GM12873 (cell line): ENCODE measurements around the gene CTIF.

Source experiments
- CTCF ChIP-seq: IDR thresholded peaks from 2 replicates; pipeline ENCODE4 v1.5.1; 2012; ENCODE audit warnings: low read depth, mild to moderate bottlenecking, moderate library complexity, low read length, control low read depth; ENCODE audit not compliant: insufficient read depth; ENCODE audit errors: missing control alignments

CTIF gene

GRCh38 chr18:48791636-48792105, 252.8 kb downstream of the CTIF start:
- TF ChIP-seq CTCF = no peak

- TF ChIP-seq CTCF = no peak
These were observed 253.3 kb downstream of the CTIF start for GRCh38 chr18:48792141-48792540.

GRCh38 chr18:48792611-48793380, 254.0 kb downstream of the CTIF start:
- TF ChIP-seq CTCF = no peak

- no peak for TF ChIP-seq CTCF
These were observed 255.6 kb downstream of the CTIF start for GRCh38 chr18:48794251-48794970.

GRCh38 chr18:48795696-48796095, 256.9 kb downstream of the CTIF start:
- TF ChIP-seq CTCF = no peak

- no peak for TF ChIP-seq CTCF
These were observed 257.8 kb downstream of the CTIF start for GRCh38 chr18:48796491-48797205.

GRCh38 chr18:48797841-48798255, 259.0 kb downstream of the CTIF start:
- TF ChIP-seq CTCF = no peak
